B cell (primary cell): ENCODE measurements around the gene CCL28. TPM values are rescaled to one million over a fixed set of nuclear protein-coding genes. Genes with fewer than 3 reads are reported as not detected.

Source experiments
- ATAC-seq: fragments of 200-7000 bp; cut with Tn5 transposase; one replicate; pipeline ENCODE4 v1.10.0; 2021; ENCODE audit warnings: low read depth, mild to moderate bottlenecking, moderate number of reproducible peaks, moderate library complexity
- CTCF ChIA-PET: fragments of 350-600 bp; sonication (Branson Sonifier 250); formaldehyde crosslinking; loops from one replicate; lab custom pipeline; 2021; ENCODE audit warnings: antibody characterized with exemption, inconsistent platforms; lab: Charles Lee
- POLR2A ChIA-PET: fragments of 350-600 bp; sonication (Branson Sonifier 250); formaldehyde crosslinking; loops from one replicate; lab custom pipeline; 2021; ENCODE audit warnings: antibody characterized with exemption; lab: Charles Lee
- DNase-seq: peaks from one replicate; pipeline ENCODE4 v3.0.0; 2013
- H2AFZ ChIP-seq: 2 replicates; pipeline ENCODE4 v1.6.1; 2012; ENCODE audit warnings: mild to moderate bottlenecking, low read depth, low read length; ENCODE audit not compliant: insufficient read depth, poor library complexity, severe bottlenecking
- H3K27ac ChIP-seq, 2 donors: 1 replicate in 1 of 2; 2 replicates in 1 of 2; pipeline ENCODE4 v1.5.1; 2012 to 2013; ENCODE audit warnings: low read length in 2 of 2, mild to moderate bottlenecking in 2 of 2, moderate library complexity in 1 of 2
- H3K27me3 ChIP-seq, 4 experiments: fragments of 200-600 bp in 1 of 4; sonication (generic) in 1 of 4; replicated peaks in 1 of 4; 1 replicate in 2 of 4; 2 replicates in 2 of 4; pipeline versions ENCODE4 v1.6.1 to v1.7.0; 2013 to 2016; ENCODE audit warnings: low read length in 3 of 4, mild to moderate bottlenecking in 2 of 4, mixed read lengths in 1 of 4, moderate library complexity in 1 of 4; ENCODE audit not compliant: insufficient read depth in 4 of 4, control insufficient read depth in 3 of 4; ENCODE audit errors: control extremely low read depth in 1 of 4
- H3K36me3 ChIP-seq, 2 experiments: replicated peaks in 1 of 2; 1 replicate in 1 of 2; 2 replicates in 1 of 2; pipeline versions ENCODE4 v1.6.1 to v1.7.1; 2013; ENCODE audit warnings: low read length in 1 of 2; ENCODE audit not compliant: insufficient read depth in 2 of 2, control insufficient read depth in 1 of 2; ENCODE audit errors: control extremely low read depth in 1 of 2, extremely low read depth in 1 of 2
- H3K4me1 ChIP-seq, 2 donors: fragments of 200-600 bp in 1 of 2; sonication (generic) in 1 of 2; 1 replicate in 1 of 2; 2 replicates in 1 of 2; pipeline versions ENCODE4 v1.5.1 to v1.6.1; 2013 to 2017; ENCODE audit warnings: low read length in 2 of 2; ENCODE audit not compliant: control insufficient read depth in 2 of 2, insufficient read depth in 2 of 2
- H3K4me2 ChIP-seq: replicated peaks from 2 replicates; pipeline ENCODE3; 2012; ENCODE audit warnings: mild to moderate bottlenecking, low read depth, low read length; ENCODE audit not compliant: poor library complexity, severe bottlenecking
- H3K4me3 ChIP-seq, 5 experiments: fragments of 200-600 bp in 1 of 5; sonication (generic) in 1 of 5; 1 replicate in 3 of 5; 2 replicates in 2 of 5; pipeline versions ENCODE4 v1.5.1 to v1.7.0; 2011 to 2016; ENCODE audit warnings: low read length in 4 of 5, mild to moderate bottlenecking in 4 of 5, low read depth in 2 of 5, control low read depth in 1 of 5, moderate library complexity in 1 of 5; ENCODE audit not compliant: insufficient read depth in 1 of 5; ENCODE audit errors: control extremely low read depth in 1 of 5, extremely low read depth in 1 of 5
- H3K79me2 ChIP-seq: fragments of 200-600 bp; sonication (generic); one replicate; pipeline ENCODE4 v1.6.0; 2016; ENCODE audit warnings: low read length; ENCODE audit not compliant: control insufficient read depth, insufficient read depth
- H3K9ac ChIP-seq: fragments of 200-600 bp; sonication (generic); 2 replicates; pipeline ENCODE4 v1.6.1; 2017; ENCODE audit warnings: mild to moderate bottlenecking, low read length, moderate library complexity
- H3K9me3 ChIP-seq, 3 donors: one replicate each; pipeline versions ENCODE4 v1.6.1 to v1.7.1; 2013; ENCODE audit warnings: low read length in 2 of 3; ENCODE audit not compliant: control insufficient read depth in 2 of 3, insufficient read depth in 1 of 3; ENCODE audit errors: control extremely low read depth in 1 of 3
- H4K20me1 ChIP-seq: 2 replicates; pipeline ENCODE4 v1.6.0; 2012; ENCODE audit warnings: mild to moderate bottlenecking, low read length; ENCODE audit not compliant: insufficient read depth, control insufficient read depth, poor library complexity, severe bottlenecking
- H3K27ac Mint-ChIP-seq: one replicate; pipeline ENCODE4 v1.8.0; 2021; ENCODE audit warnings: mixed read lengths
- H3K27me3 Mint-ChIP-seq: one replicate; pipeline ENCODE4 v1.8.0; 2021; ENCODE audit warnings: mixed read lengths
- H3K4me1 Mint-ChIP-seq: one replicate; pipeline ENCODE4 v1.8.0; 2021; ENCODE audit warnings: mixed read lengths
- H3K4me3 Mint-ChIP-seq: one replicate; pipeline ENCODE4 v1.8.0; 2021; ENCODE audit warnings: mixed read lengths
- H3K9me3 Mint-ChIP-seq: one replicate; pipeline ENCODE4 v1.8.0; 2022; ENCODE audit warnings: mixed read lengths; ENCODE audit not compliant: insufficient read depth
- EZH2 ChIP-seq: IDR thresholded peaks from 2 replicates; pipeline ENCODE4 v1.6.1; 2012; ENCODE audit warnings: borderline replicate concordance, low read depth, mild to moderate bottlenecking, moderate library complexity, low read length; ENCODE audit not compliant: insufficient read depth, poor library complexity, severe bottlenecking
- WGBS: methylation state at CpG from one replicate; pipeline ENCODE4 v1.1.5; 2013; ENCODE audit warnings: missing lambda C conversion rate; ENCODE audit not compliant: insufficient coverage; 5-methylcytosine and 5-hydroxymethylcytosine counted together
- intact Hi-C: fragments of 100-400 bp; cut with micrococcal nuclease; formaldehyde crosslinking; loops from one replicate; pipeline ENCODE4 v1.10.0; 2022
- polyA plus RNA-seq: library from polyadenylated mRNA; depleted of rRNA; stranded (reverse); fragments of >200 nt; gene quantifications from 2 replicates; pipeline ENCODE4 v1.2.3, GENCODE V29; 2012
- total RNA-seq, 2 donors: library from RNA; stranded (reverse); fragments of 120-200 nt in 1 of 2; gene quantifications; 1 replicate in 1 of 2; 2 replicates in 1 of 2; pipeline versions ENCODE4 v1.2.3 to v1.2.4, GENCODE V29; 2013 to 2022
- TF ChIP-seq, protein P1 (sequence below): fragments of 200-600 bp; IDR thresholded peaks from one replicate; pipeline ENCODE4 v1.8.0; 2022; ENCODE audit warnings: antibody characterized with exemption, mild to moderate bottlenecking

The CCL28 gene
- total and polyA plus RNA-seq, 2 donors (not counting 1 experiment from before 2014, with no cell fraction given), result 18.6 to 18.7 TPM

DNA sequence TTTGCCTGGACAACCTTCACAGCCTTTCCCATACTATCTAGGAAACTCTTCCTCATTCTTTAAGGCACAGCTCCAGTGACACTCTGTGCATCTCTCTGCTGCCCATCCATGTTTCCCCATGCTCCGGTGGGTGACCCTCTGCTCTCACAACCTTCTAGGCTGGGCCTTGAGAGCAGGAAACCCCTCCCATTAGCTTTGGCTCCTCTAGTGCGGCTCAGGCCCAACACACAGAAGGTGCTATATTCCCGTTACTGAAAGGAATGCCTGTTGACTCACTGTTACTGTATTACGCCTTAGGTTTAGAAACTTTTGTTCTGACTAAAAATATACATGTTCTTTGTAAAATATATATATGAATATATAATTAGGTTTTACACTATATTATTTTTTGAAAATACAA, 8.1 kb upstream of the CCL28 start:
- ChIA-PET CTCF (no interaction called here), POLR2A (no interaction called here)
- Histone ChIP-seq H3K9me3 (no peaks in the 10 kb centered on the region), H3K79me2 (no peaks in the 10 kb centered on the region), H3K27me3 (no peaks in the 10 kb centered on the region), H3K4me2 (no peak overlapping the region), H3K4me1 (no peaks in the 10 kb centered on the region), H3K36me3 (no peaks in the 10 kb centered on the region), H3K9ac (no peak overlapping the region), H3K27ac (no peak overlapping the region), H4K20me1 (no peaks in the 10 kb centered on the region), H2AFZ (no peak overlapping the region), H3K4me3 (no peak overlapping the region)
- TF ChIP-seq EZH2, result no peak
- DNase-seq, result no peak
- WGBS, result 88% methylated on average over 2 of the region's 4 CpGs
- Mint-ChIP-seq H3K4me3 (no peak overlapping the region), H3K4me1 (no peaks in the 10 kb centered on the region), H3K27ac (no peak overlapping the region), H3K9me3 (no peaks in the 10 kb centered on the region), H3K27me3 (peaks cover 6% of the 10 kb centered on the region)
- intact Hi-C loops, result no loop called here
- no peak for ATAC-seq

- Histone ChIP-seq H4K20me1 (no peaks in the 10 kb centered on the region), H2AFZ (no peak overlapping the region), H3K36me3 (no peaks in the 10 kb centered on the region), H3K27ac (no peak overlapping the region), H3K9me3 (no peaks in the 10 kb centered on the region), H3K4me3 (no peak overlapping the region), H3K4me1 (no peaks in the 10 kb centered on the region), H3K4me2 (no peak overlapping the region), H3K27me3 (no peaks in the 10 kb centered on the region), H3K79me2 (no peaks in the 10 kb centered on the region), H3K9ac (no peak overlapping the region)
- WGBS, result 90% methylated on average over 2 of the region's 2 CpGs
- POLR2A ChIA-PET, result no interaction called here
- ATAC-seq (no peak), DNase-seq (no peak)
- Mint-ChIP-seq H3K4me1 (no peaks in the 10 kb centered on the region), H3K27me3 (peaks cover 3% of the 10 kb centered on the region), H3K27ac (no peak overlapping the region), H3K9me3 (no peaks in the 10 kb centered on the region), H3K4me3 (no peak overlapping the region)
- TF ChIP-seq EZH2, result no peak
- TF ChIP-seq, protein P1, sequence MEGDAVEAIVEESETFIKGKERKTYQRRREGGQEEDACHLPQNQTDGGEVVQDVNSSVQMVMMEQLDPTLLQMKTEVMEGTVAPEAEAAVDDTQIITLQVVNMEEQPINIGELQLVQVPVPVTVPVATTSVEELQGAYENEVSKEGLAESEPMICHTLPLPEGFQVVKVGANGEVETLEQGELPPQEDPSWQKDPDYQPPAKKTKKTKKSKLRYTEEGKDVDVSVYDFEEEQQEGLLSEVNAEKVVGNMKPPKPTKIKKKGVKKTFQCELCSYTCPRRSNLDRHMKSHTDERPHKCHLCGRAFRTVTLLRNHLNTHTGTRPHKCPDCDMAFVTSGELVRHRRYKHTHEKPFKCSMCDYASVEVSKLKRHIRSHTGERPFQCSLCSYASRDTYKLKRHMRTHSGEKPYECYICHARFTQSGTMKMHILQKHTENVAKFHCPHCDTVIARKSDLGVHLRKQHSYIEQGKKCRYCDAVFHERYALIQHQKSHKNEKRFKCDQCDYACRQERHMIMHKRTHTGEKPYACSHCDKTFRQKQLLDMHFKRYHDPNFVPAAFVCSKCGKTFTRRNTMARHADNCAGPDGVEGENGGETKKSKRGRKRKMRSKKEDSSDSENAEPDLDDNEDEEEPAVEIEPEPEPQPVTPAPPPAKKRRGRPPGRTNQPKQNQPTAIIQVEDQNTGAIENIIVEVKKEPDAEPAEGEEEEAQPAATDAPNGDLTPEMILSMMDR, result no peak
- CTCF ChIA-PET, result no interaction called here
- intact Hi-C loops, result no loop called here
Observed at GRCh38 chr5:43418561-43418960, 6.4 kb upstream of the CCL28 start.
